ENCODE results near the gene CUBN.

CUBN gene

GRCh38 chr10:16867556-16867955, 262.1 kb downstream of the CUBN start:
- H3K27me3 ChIP-seq (ENCODE audit: control insufficient read depth, insufficient read depth, low read length), result no peaks in the 10 kb centered on the region
- H3K4me3 ChIP-seq (ENCODE audit: low read length), result no peak overlapping the region
- no peaks in the 10 kb centered on the region for H3K36me3 ChIP-seq (ENCODE audit: control insufficient read depth, insufficient read depth, low read length)
- H3K9ac ChIP-seq (ENCODE audit: low read length), result no peak overlapping the region
- no peaks in the 10 kb centered on the region for H3K9me3 ChIP-seq (ENCODE audit: control insufficient read depth, low read length)
- no peaks in the 10 kb centered on the region for H3K4me1 ChIP-seq (ENCODE audit: control insufficient read depth, insufficient read depth, low read length)

- no peaks in the 10 kb centered on the region for H3K36me3 ChIP-seq (ENCODE audit: control insufficient read depth, insufficient read depth, low read length)
- H3K27me3 ChIP-seq (ENCODE audit: control insufficient read depth, insufficient read depth, low read length), result no peaks in the 10 kb centered on the region
- H3K9me3 ChIP-seq (ENCODE audit: control insufficient read depth, low read length), result no peaks in the 10 kb centered on the region
- no peaks in the 10 kb centered on the region for H3K4me1 ChIP-seq (ENCODE audit: control insufficient read depth, insufficient read depth, low read length)
- no peak overlapping the region for H3K4me3 ChIP-seq (ENCODE audit: low read length)
- no peak overlapping the region for H3K9ac ChIP-seq (ENCODE audit: low read length)
These were observed 262.9 kb downstream of the CUBN start for GRCh38 chr10:16866541-16867275.

GRCh38 chr10:16865766-16866165, 263.8 kb downstream of the CUBN start:
- no peaks in the 10 kb centered on the region for H3K27me3 ChIP-seq (ENCODE audit: control insufficient read depth, insufficient read depth, low read length)
- no peaks in the 10 kb centered on the region for H3K36me3 ChIP-seq (ENCODE audit: control insufficient read depth, insufficient read depth, low read length)
- no peak overlapping the region for H3K9ac ChIP-seq (ENCODE audit: low read length)
- H3K9me3 ChIP-seq (ENCODE audit: control insufficient read depth, low read length), result no peaks in the 10 kb centered on the region
- H3K4me1 ChIP-seq (ENCODE audit: control insufficient read depth, insufficient read depth, low read length), result no peaks in the 10 kb centered on the region
- no peak overlapping the region for H3K4me3 ChIP-seq (ENCODE audit: low read length)

GRCh38 chr10:16863766-16864165, 265.8 kb downstream of the CUBN start:
- Histone ChIP-seq H3K9ac (ENCODE audit: low read length) (no peak overlapping the region), H3K4me1 (ENCODE audit: control insufficient read depth, insufficient read depth, low read length) (no peaks in the 10 kb centered on the region), H3K27me3 (ENCODE audit: control insufficient read depth, insufficient read depth, low read length) (no peaks in the 10 kb centered on the region), H3K4me3 (ENCODE audit: low read length) (no peak overlapping the region), H3K9me3 (ENCODE audit: control insufficient read depth, low read length) (no peaks in the 10 kb centered on the region), H3K36me3 (ENCODE audit: control insufficient read depth, insufficient read depth, low read length) (no peaks in the 10 kb centered on the region)

GRCh38 chr10:16857419-16857818, 272.2 kb downstream of the CUBN start:
- H3K4me3 ChIP-seq (ENCODE audit: low read length), result no peak overlapping the region
- H3K9ac ChIP-seq (ENCODE audit: low read length), result no peak overlapping the region
- no peaks in the 10 kb centered on the region for H3K27me3 ChIP-seq (ENCODE audit: control insufficient read depth, insufficient read depth, low read length)
- H3K36me3 ChIP-seq (ENCODE audit: control insufficient read depth, insufficient read depth, low read length), result no peaks in the 10 kb centered on the region
- no peaks in the 10 kb centered on the region for H3K4me1 ChIP-seq (ENCODE audit: control insufficient read depth, insufficient read depth, low read length)
- no peaks in the 10 kb centered on the region for H3K9me3 ChIP-seq (ENCODE audit: control insufficient read depth, low read length)

GRCh38 chr10:16856567-16856966, 273.0 kb downstream of the CUBN start:
- H3K36me3 ChIP-seq (ENCODE audit: control insufficient read depth, insufficient read depth, low read length), result no peaks in the 10 kb centered on the region

GRCh38 chr10:16856092-16856491, 273.5 kb downstream of the CUBN start:
- no peak overlapping the region for H3K9ac ChIP-seq (ENCODE audit: low read length)

More at GRCh38 chr10:16856567-16856966, 273.0 kb downstream of the CUBN start:
- no peaks in the 10 kb centered on the region for H3K27me3 ChIP-seq (ENCODE audit: control insufficient read depth, insufficient read depth, low read length)
- no peaks in the 10 kb centered on the region for H3K9me3 ChIP-seq (ENCODE audit: control insufficient read depth, low read length)
- H3K4me3 ChIP-seq (ENCODE audit: low read length), result no peak overlapping the region
- no peak overlapping the region for H3K9ac ChIP-seq (ENCODE audit: low read length)
- H3K4me1 ChIP-seq (ENCODE audit: control insufficient read depth, insufficient read depth, low read length), result no peaks in the 10 kb centered on the region

GRCh38 chr10:16854623-16855022, 275.0 kb downstream of the CUBN start:
- Histone ChIP-seq H3K9me3 (ENCODE audit: control insufficient read depth, low read length) (no peaks in the 10 kb centered on the region), H3K4me1 (ENCODE audit: control insufficient read depth, insufficient read depth, low read length) (no peaks in the 10 kb centered on the region), H3K4me3 (ENCODE audit: low read length) (no peak overlapping the region), H3K36me3 (ENCODE audit: control insufficient read depth, insufficient read depth, low read length) (no peaks in the 10 kb centered on the region), H3K9ac (ENCODE audit: low read length) (no peak overlapping the region), H3K27me3 (ENCODE audit: control insufficient read depth, insufficient read depth, low read length) (no peaks in the 10 kb centered on the region)

More at GRCh38 chr10:16856092-16856491, 273.5 kb downstream of the CUBN start:
- no peaks in the 10 kb centered on the region for H3K4me1 ChIP-seq (ENCODE audit: control insufficient read depth, insufficient read depth, low read length)
- H3K36me3 ChIP-seq (ENCODE audit: control insufficient read depth, insufficient read depth, low read length), result no peaks in the 10 kb centered on the region
- H3K4me3 ChIP-seq (ENCODE audit: low read length), result no peak overlapping the region
- H3K27me3 ChIP-seq (ENCODE audit: control insufficient read depth, insufficient read depth, low read length), result no peaks in the 10 kb centered on the region
- H3K9me3 ChIP-seq (ENCODE audit: control insufficient read depth, low read length), result no peaks in the 10 kb centered on the region

GRCh38 chr10:16853809-16854208, 275.8 kb downstream of the CUBN start:
- Histone ChIP-seq H3K4me3 (ENCODE audit: low read length) (no peak overlapping the region), H3K27me3 (ENCODE audit: control insufficient read depth, insufficient read depth, low read length) (peaks cover 2% of the 10 kb centered on the region), H3K36me3 (ENCODE audit: control insufficient read depth, insufficient read depth, low read length) (no peaks in the 10 kb centered on the region), H3K9ac (ENCODE audit: low read length) (no peak overlapping the region), H3K9me3 (ENCODE audit: control insufficient read depth, low read length) (no peaks in the 10 kb centered on the region), H3K4me1 (ENCODE audit: control insufficient read depth, insufficient read depth, low read length) (no peaks in the 10 kb centered on the region)

GRCh38 chr10:16853201-16853600, 276.4 kb downstream of the CUBN start:
- no peaks in the 10 kb centered on the region for H3K36me3 ChIP-seq (ENCODE audit: control insufficient read depth, insufficient read depth, low read length)
- H3K4me1 ChIP-seq (ENCODE audit: control insufficient read depth, insufficient read depth, low read length), result no peaks in the 10 kb centered on the region
- H3K27me3 ChIP-seq (ENCODE audit: control insufficient read depth, insufficient read depth, low read length), result peaks cover 4% of the 10 kb centered on the region

GRCh38 chr10:16852624-16853023, 277.0 kb downstream of the CUBN start:
- no peak overlapping the region for H3K9ac ChIP-seq (ENCODE audit: low read length)
- H3K9me3 ChIP-seq (ENCODE audit: control insufficient read depth, low read length), result no peaks in the 10 kb centered on the region
- H3K4me3 ChIP-seq (ENCODE audit: low read length), result no peak overlapping the region
- H3K27me3 ChIP-seq (ENCODE audit: control insufficient read depth, insufficient read depth, low read length), result peaks cover 4% of the 10 kb centered on the region
- H3K4me1 ChIP-seq (ENCODE audit: control insufficient read depth, insufficient read depth, low read length), result no peaks in the 10 kb centered on the region
- H3K36me3 ChIP-seq (ENCODE audit: control insufficient read depth, insufficient read depth, low read length), result no peaks in the 10 kb centered on the region

More at GRCh38 chr10:16853201-16853600, 276.4 kb downstream of the CUBN start:
- H3K4me3 ChIP-seq (ENCODE audit: low read length), result no peak overlapping the region
- H3K9ac ChIP-seq (ENCODE audit: low read length), result no peak overlapping the region
- no peaks in the 10 kb centered on the region for H3K9me3 ChIP-seq (ENCODE audit: control insufficient read depth, low read length)

GRCh38 chr10:16848562-16849154, 281.0 kb downstream of the CUBN start:
- Histone ChIP-seq H3K36me3 (ENCODE audit: control insufficient read depth, insufficient read depth, low read length) (no peaks in the 10 kb centered on the region), H3K9me3 (ENCODE audit: control insufficient read depth, low read length) (no peaks in the 10 kb centered on the region), H3K9ac (ENCODE audit: low read length) (no peak overlapping the region), H3K4me3 (ENCODE audit: low read length) (no peak overlapping the region), H3K4me1 (ENCODE audit: control insufficient read depth, insufficient read depth, low read length) (no peaks in the 10 kb centered on the region), H3K27me3 (ENCODE audit: control insufficient read depth, insufficient read depth, low read length) (peaks cover 4% of the 10 kb centered on the region)
